PFSK-1 (cell line): ENCODE results near the gene CCL18.

ENCODE experiments used
- FOXP2 ChIP-seq: optimal IDR thresholded peaks from 2 replicates; pipeline ENCODE3; 2011; ENCODE audit warnings: borderline replicate concordance, control low read depth, inconsistent platforms; ENCODE audit not compliant: insufficient read depth; ENCODE audit errors: extremely low read length, extremely low read depth
- POLR2AphosphoS5 ChIP-seq: IDR thresholded peaks from 2 replicates; pipeline ENCODE4 v1.6.1; 2012; ENCODE audit warnings: low read depth, mild to moderate bottlenecking, control low read depth, low read length, moderate library complexity
- REST ChIP-seq, 2 experiments: IDR thresholded peaks; 2 replicates each; pipeline versions ENCODE4 v1.6.1 to v1.8.0; 2011 to 2012; ENCODE audit warnings: low read depth in 2 of 2, low read length in 2 of 2, control low read depth in 1 of 2, inconsistent platforms in 1 of 2, mild to moderate bottlenecking in 1 of 2, moderate library complexity in 1 of 2; ENCODE audit not compliant: insufficient read depth in 1 of 2
- SIN3A ChIP-seq: IDR thresholded peaks from 2 replicates; pipeline ENCODE4 v1.6.1; 2012; ENCODE audit warnings: mild to moderate bottlenecking, low read length, moderate library complexity, borderline replicate concordance; ENCODE audit not compliant: insufficient read depth
- TAF1 ChIP-seq: IDR thresholded peaks from 2 replicates; pipeline ENCODE4 v1.6.1; 2012; ENCODE audit warnings: low read length, control low read depth, borderline replicate concordance; ENCODE audit not compliant: insufficient read depth

DNA sequence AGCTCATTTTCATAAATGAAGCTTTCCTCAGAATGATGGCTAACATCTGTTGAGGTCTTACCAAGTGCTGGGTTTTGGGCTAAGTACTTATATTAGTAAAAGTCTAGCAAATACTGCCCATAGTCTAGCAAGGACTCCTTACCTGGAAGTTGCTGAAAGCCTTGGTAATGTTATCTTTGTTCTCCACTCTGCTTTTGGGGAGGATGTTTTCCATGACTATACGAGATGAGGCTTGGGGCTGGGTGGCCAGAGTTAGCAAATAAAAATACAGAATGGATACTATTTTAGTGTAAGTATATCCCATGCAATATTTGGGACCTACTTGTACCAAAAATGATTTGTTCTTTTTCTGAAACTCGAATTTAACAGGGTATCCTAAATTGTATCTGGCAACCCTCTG, 7.7 kb downstream of the CCL18 start:
- TF ChIP-seq POLR2AphosphoS5 (no peak), SIN3A (no peak), TAF1 (no peak), REST (IDR thresholded peaks at IDR 0.05; ENCODE audit: insufficient read depth in 1 of 2, low read depth in 2 of 2, low read length in 2 of 2) (no peak), FOXP2 (no peak)
